Activated CD4-positive, CD25-positive, alpha-beta regulatory T cell treated with anti-CD3 and anti-CD28 coated beads, Interleukin-2, amount 50 U/mL, for 16 hours (primary cell): ENCODE data around the gene GGN.
A peak's percentile ranks its signal among the peaks of the same experiment; 100 is the strongest.
"Not testable (repeated sequence)": the region's sequence is repeated elsewhere in the genome, so short reads cannot be mapped to it uniquely, and the experiment has no call there.

Source experiments
- DNase-seq: peaks from one replicate; pipeline ENCODE4 v3.0.0-alpha.2; 2020; ENCODE audit warnings: low read depth, low spot score

The GGN gene

DNA sequence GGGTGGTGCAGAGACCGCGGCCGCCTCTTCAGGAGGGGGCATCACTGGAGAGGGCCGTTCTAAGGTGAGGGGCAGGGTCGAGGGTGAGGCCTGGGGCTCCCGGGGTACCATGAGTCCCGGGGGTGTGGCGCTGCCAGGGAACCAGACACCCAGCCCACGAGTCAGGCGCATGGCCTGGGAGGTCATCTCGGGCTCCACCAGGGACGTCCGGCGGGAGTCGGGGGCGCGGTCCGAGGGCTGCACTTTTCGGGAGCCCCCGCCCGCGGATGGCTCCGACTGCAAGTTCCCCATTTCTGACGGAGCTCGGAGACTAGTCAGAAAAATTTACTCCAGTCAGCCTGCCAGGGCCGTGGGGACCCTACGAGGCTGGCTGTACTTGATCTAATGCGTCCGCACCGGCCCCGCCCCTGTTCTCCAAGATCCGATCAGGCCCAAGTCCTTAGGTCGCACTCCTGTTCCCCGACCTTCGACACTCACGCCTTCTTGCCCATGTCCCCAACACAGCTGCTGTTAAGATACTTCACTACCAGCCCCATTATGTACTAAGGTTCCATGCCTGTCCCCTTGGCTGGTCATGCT, 774 bp downstream of the GGN start:
- DNase-seq, result no peak

DNA sequence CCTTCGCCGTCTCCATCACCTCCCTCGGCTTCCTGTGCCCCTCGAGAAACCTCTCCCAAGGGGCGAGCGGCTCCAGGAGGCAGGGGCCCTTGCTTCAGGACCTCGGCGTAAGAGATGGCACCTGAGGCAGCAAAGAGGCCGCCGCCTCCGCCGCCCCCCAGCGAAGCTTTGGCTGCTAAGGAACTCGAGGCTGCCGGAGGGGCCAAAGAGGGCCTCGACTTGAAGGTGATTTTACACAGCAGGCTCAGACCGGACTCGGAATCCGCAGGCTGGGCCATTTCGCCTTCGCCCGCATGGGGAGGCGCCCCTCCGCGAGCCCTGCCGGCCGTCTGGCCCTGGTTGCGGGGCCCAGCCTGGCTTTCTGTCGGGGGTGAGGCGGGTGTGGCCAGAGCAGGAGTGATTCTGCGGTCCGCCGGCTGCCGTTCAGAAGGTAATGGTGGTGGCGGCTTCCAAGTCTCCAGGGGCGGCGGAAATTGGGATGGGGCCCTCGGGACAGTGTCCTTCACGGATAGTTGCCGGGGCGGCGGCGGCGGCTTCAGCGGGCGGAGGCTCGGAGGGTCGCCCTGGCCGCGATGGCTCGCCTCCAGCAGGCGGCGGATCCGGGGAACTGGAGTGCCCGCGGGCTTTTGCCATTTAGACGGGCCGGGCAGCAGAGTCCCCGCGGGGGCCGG, 1.4 kb downstream of the GGN start:
- no peak for DNase-seq

- no peak for DNase-seq
Measured at GRCh38 chr19:38385804-38386257, 2.0 kb downstream of the GGN start.

DNA sequence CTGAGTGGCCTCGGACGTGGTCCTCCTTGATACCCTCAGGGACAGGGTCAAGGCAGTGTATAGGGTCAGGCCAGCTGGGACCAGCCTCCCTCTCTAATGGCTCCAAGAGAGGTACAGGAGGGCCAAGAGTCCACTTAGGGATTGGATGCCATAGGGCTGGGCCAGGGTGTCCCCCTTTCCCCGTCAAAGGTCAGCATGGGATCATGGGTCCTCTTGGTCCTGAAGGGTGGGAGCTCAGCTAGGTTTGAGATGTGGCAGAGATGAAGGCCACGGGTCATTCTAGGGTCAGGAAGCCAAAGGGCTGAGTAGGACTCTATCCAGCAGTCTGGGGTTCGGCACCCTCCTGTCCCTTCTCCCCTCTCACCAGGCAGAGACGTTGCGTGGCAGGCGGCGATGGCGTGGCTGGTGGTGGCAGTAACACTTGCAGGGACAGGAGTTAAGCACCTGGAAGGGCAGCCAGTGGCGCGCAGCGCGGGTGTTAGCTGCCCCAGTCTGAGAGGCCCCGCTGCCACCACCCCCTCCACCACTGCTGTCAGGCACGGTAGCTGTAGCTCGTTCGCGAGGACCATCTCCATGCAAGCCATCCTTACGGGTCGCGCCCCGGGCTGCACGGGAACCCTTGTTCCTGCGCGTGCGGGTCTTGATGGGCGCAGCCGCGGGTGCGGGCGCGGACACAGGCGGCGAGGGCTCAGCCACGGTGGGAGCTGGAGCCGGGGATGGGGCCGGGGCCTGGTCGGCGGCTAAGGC, 2.6 kb downstream of the GGN start:
- DNase-seq, result no peak

DNA sequence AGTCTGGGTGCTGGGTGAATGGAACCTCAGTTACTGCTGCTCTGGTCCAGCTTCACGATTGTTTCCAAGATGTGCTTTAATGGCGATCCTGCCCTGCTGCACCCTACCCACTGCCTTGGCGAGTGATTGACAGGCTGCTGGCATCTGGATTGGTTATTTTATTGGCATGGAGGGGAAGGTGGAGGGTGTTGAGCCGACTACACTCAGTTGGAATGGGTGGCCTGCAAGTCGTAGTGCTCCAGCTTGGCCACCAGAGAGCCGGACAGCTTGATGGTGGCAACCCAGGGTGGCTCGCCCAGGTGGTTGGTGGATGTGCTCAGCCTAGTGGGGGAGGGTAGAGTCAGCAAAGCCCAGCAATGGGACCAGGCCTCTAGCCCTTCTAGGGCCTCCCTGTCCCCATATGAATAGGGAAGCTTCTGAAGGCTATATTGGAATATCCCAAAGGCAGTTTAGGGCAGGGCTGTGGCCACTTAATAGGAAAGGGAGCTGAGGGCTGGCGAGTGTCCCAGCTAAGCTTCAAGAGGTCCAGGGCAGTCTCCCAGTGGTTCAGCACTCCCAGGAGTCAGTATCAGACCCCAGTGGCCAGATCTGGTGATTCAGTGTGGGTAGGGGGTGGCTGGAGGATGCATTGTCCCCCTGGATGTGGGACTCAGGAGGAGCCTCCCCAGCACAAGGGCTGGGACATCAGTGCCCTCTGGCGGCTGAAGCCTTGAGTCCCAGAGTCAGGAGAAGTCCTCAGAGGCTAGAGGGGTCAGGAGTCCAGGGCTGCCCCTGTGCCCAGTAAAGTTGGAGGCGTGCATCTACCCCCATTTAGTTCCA, 3.4 kb downstream of the GGN start:
- DNase-seq, result no peak

- no peak for DNase-seq
Measured at GRCh38 chr19:38383743-38384142, 4.1 kb downstream of the GGN start.

- no peak for DNase-seq
Measured at GRCh38 chr19:38383184-38383583, 4.7 kb downstream of the GGN start.

DNA sequence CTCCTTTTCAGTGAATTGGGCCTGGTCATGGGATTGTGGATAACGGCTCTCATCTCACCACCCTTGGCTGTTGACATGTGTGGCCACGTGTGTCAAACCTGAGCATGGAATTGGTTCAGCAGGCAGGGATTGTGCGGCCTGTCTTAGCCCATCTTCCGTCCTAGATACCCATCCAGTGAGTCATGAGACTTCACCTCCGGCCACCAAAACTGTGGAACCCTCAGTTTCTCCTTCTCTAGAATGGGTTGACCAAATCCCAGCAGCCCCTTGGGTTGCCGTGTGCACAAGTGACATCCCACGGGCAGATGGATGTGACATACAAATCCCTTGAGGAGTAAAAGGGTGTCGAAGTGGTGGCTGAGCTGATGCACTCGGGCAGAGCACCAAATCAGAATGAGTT, 6.7 kb downstream of the GGN start:
- DNase-seq, result no peak

GRCh38 chr19:38378866-38379265, 9.0 kb downstream of the GGN start:
- DNase-seq, result no peak

DNA sequence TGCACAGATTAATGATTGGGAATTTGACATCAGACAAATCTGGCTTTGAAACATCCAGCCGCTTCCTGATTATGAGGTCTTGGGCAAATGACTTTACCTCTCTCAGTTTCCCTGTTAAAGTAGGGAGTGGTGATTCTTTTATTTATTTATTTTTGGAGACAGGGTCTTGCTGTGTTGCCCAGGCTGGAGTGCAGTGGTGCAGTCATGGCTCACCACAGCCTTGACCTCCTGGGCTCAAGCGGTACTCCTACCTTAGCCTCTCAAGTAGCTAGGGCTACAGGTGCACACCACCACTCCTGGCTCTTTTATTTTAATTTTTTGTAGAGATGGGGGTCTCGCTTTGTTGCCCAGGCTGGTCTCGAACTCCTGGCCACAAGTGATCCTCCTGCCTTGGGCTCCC, 10.8 kb downstream of the GGN start:
- DNase-seq, result no peak

GRCh38 chr19:38376576-38376975, 11.3 kb downstream of the GGN start:
- DNase-seq, result no peak

- DNase-seq, result no peak
Measured at GRCh38 chr19:38375748-38376147, 12.1 kb downstream of the GGN start.

- DNase-seq, result no peak
Measured at GRCh38 chr19:38375098-38375493, 12.7 kb downstream of the GGN start.

GRCh38 chr19:38374332-38375097, 13.3 kb downstream of the GGN start, which contains the start of gene PSMD8:
PSMD8 (plus strand) TSS chr19:38374571; CDS start chr19:38374602, 31 bp downstream.
- peak; percentile 98 for DNase-seq

DNA sequence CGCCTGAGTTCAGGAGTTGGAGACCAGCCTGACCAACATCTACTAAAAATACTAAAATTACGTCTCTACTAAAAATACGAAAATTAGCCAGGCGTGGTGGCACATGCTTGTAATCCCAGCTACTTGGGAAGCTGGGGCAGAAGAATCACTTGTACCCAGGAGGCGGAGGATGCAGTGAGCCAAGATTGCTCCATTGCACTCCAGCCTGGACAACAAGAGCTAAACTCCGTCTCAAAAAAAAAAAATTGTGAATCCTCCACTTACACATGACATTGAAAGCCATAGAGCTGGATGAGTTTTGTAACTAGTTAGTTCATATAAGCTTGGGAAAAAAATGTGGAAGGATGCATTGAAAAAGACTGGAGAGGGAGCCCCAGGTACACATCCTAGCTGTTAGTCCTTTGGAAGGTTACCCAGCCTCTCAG, 13.9 kb downstream of the GGN start:
- DNase-seq, result no peak

DNA sequence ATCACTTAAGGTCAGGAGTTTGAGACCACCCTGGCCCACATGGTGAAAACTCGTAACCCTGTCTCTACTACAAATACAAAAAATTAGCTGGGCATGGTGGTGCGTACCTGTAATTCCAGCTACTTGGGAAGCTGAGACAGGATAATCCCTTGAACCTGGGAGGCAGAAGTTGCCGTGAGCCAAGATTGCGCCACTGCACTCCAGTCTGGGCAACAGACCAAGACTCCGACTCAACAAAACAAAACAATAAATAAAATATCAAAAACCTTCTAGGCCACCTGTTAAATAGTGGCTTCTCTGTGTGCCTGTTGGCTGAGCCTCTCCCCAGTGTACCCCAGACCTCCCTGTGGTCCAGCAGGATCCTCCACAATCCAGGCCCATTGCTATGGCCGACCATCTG, 16.8 kb downstream of the GGN start:
- DNase-seq, result no peak

DNA sequence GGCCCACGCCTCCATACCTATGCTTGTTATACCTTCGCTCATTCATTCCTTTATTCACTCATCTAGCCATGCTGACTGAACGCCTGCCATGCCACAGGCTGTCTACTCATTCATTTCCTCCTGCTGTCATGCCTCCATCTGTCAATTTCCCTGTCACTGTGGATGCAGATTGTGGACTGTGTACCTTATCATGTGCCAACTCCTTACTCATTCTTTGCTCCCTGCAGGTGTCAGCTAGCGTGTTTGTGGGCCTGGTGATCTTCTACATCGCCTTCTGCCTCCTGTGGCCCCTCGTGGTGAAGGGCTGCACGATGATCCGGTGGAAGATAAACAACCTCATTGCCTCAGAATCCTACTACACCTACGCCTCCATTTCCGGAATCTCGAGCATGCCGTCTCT, 17.5 kb downstream of the GGN start:
- no peak for DNase-seq

DNA sequence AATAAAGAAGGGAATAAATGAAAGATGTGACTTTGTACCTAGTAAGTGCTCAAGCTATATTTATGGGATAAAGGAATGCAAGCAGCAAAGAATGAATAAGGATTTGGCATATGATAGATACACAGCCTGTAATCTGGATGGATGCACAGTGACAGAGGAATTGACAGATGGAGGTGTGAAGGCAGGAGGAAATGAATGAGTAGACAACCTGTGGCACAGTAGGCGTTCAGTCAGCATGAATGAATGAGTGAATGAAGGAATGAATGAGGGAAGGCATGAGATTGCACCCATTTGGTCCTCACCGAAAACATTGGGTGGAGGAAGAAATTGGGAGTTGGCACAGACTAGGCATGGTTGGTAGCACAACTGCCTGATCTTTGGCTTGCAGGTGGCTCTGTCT, 18.2 kb downstream of the GGN start:
- DNase-seq, result no peak

- no peak for DNase-seq
Measured at GRCh38 chr19:38367041-38367440, 20.8 kb downstream of the GGN start.

- DNase-seq, result not testable (repeated sequence)
Measured at GRCh38 chr19:38362946-38363688, 24.7 kb downstream of the GGN start.
